ENCODE measurements around the gene DCC. TPM values are rescaled to one million over a fixed set of nuclear protein-coding genes. Genes with fewer than 3 reads are reported as not detected.
A peak's percentile ranks its signal among the peaks of the same experiment; 100 is the strongest.

Gene DCC
- total and polyA plus RNA-seq, 2 experiments from 2014 or later = 0.27 to 0.38 TPM

- H3K36me3 ChIP-seq = no peaks in the 10 kb centered on the region
- no peak overlapping the region for H3K4me3 ChIP-seq
- DNase-seq (ENCODE audit: low read depth in 1 of 2, low spot score in 1 of 2) = peak in 1 of 2 donors; percentile 72
- peaks cover 6% of the 10 kb centered on the region for H3K4me1 ChIP-seq (ENCODE audit: low read depth)
- no peaks in the 10 kb centered on the region for H3K9me3 ChIP-seq (ENCODE audit: low read depth)
- TF ChIP-seq CTCF (IDR thresholded peaks at IDR 0.05; ENCODE audit: low read depth, low read length) = no peak
- H3K27ac ChIP-seq = no peak overlapping the region
- H3K27me3 ChIP-seq = no peaks in the 10 kb centered on the region
Observed at GRCh38 chr18:52367953-52368742, 28.2 kb downstream of the DCC start.

GRCh38 chr18:52370841-52371240, 30.8 kb downstream of the DCC start:
- DNase-seq (ENCODE audit: low read depth in 1 of 2, low spot score in 1 of 2) = no peak

GRCh38 chr18:52376104-52376503, 36.1 kb downstream of the DCC start:
- Histone ChIP-seq H3K27ac (no peak overlapping the region), H3K4me1 (ENCODE audit: low read depth) (peaks cover 4% of the 10 kb centered on the region), H3K36me3 (no peaks in the 10 kb centered on the region), H3K9me3 (ENCODE audit: low read depth) (no peaks in the 10 kb centered on the region), H3K4me3 (no peak overlapping the region), H3K27me3 (no peaks in the 10 kb centered on the region)
- no peak for TF ChIP-seq CTCF (IDR thresholded peaks at IDR 0.05; ENCODE audit: low read depth, low read length)
- no peak for DNase-seq (ENCODE audit: low read depth in 1 of 2, low spot score in 1 of 2)

More at GRCh38 chr18:52370841-52371240, 30.8 kb downstream of the DCC start:
- Histone ChIP-seq H3K36me3 (no peaks in the 10 kb centered on the region), H3K27me3 (no peaks in the 10 kb centered on the region), H3K4me1 (ENCODE audit: low read depth) (peaks cover 6% of the 10 kb centered on the region), H3K4me3 (no peak overlapping the region), H3K9me3 (ENCODE audit: low read depth) (no peaks in the 10 kb centered on the region), H3K27ac (no peak overlapping the region)
- TF ChIP-seq CTCF (IDR thresholded peaks at IDR 0.05; ENCODE audit: low read depth, low read length) = no peak

- Histone ChIP-seq H3K4me3 (no peak overlapping the region), H3K9me3 (ENCODE audit: low read depth) (no peaks in the 10 kb centered on the region), H3K27me3 (no peaks in the 10 kb centered on the region), H3K27ac (no peak overlapping the region), H3K4me1 (ENCODE audit: low read depth) (peaks cover 4% of the 10 kb centered on the region), H3K36me3 (no peaks in the 10 kb centered on the region)
- TF ChIP-seq CTCF (IDR thresholded peaks at IDR 0.05; ENCODE audit: low read depth, low read length) = no peak
- no peak for DNase-seq (ENCODE audit: low read depth in 1 of 2, low spot score in 1 of 2)
Observed at GRCh38 chr18:52377094-52377493, 37.1 kb downstream of the DCC start.

GRCh38 chr18:52386306-52386705, 46.3 kb downstream of the DCC start:
- Histone ChIP-seq H3K27ac (no peak overlapping the region), H3K36me3 (no peaks in the 10 kb centered on the region), H3K9me3 (ENCODE audit: low read depth) (no peaks in the 10 kb centered on the region), H3K27me3 (no peaks in the 10 kb centered on the region), H3K4me1 (ENCODE audit: low read depth) (no peaks in the 10 kb centered on the region), H3K4me3 (no peak overlapping the region)
- no peak for TF ChIP-seq CTCF (IDR thresholded peaks at IDR 0.05; ENCODE audit: low read depth, low read length)
- DNase-seq (ENCODE audit: low read depth in 1 of 2, low spot score in 1 of 2) = no peak
